DND-41 (cell line): Measurements from ENCODE around the gene BCL3.

ENCODE experiments used
- CTCF ChIP-seq: IDR thresholded peaks from 2 replicates; pipeline ENCODE4 v1.5.1; 2012; ENCODE audit warnings: borderline replicate concordance, low read length, moderate library complexity, mild to moderate bottlenecking; ENCODE audit not compliant: poor library complexity, severe bottlenecking; ENCODE audit errors: extremely low read depth
- EZH2 ChIP-seq: IDR thresholded peaks from 3 replicates; pipeline ENCODE4 v1.6.1; 2012; ENCODE audit warnings: borderline replicate concordance, low read depth, mild to moderate bottlenecking, moderate library complexity, low read length, inconsistent platforms; ENCODE audit not compliant: severe bottlenecking

- TF ChIP-seq CTCF (no peak), EZH2 (no peak)
These were observed 41.8 kb upstream of the BCL3 start for GRCh38 chr19:44706506-44707236.
